IMR-90 (cell line): ENCODE measurements around the gene ZNF473. TPM values are rescaled to one million over a fixed set of nuclear protein-coding genes. Genes with fewer than 3 reads are reported as not detected.
"Not testable (repeated sequence)": the region's sequence is repeated elsewhere in the genome, so short reads cannot be mapped to it uniquely, and the experiment has no call there.

Source experiments
- ATAC-seq: fragments of 200-7000 bp; cut with Tn5 transposase; 2 replicates; pipeline ENCODE4 v1.9.1; 2020; ENCODE audit warnings: low read depth, mild to moderate bottlenecking, moderate library complexity
- BruUV-seq: library from RNA; stranded (reverse); fragments of 400-500 nt; replicated peaks from 2 replicates; lab custom pipeline; 2021; lab: Mats Ljungman, UMichigan
- CTCF ChIA-PET: fragments of 300-600 bp; formaldehyde crosslinking; extraction: SDS; loops from one replicate; lab custom pipeline; 2021; ENCODE audit warnings: antibody characterized with exemption; lab: Yijun Ruan, JAX
- POLR2A ChIA-PET: fragments of 300-600 bp; sonication (Branson Sonifier 250); formaldehyde crosslinking; loops from one replicate; lab custom pipeline; 2022; ENCODE audit warnings: antibody characterized with exemption; ENCODE audit not compliant: unreplicated experiment; lab: Charles Lee
- DNase-seq: peaks from one replicate; pipeline ENCODE4 v3.0.0; 2013
- H2AFZ ChIP-seq: replicated peaks from 2 replicates; pipeline ENCODE3; 2013; ENCODE audit warnings: low read length, mild to moderate bottlenecking; ENCODE audit not compliant: poor library complexity
- H2AK5ac ChIP-seq: 2 replicates; pipeline ENCODE4 v1.6.1; 2013; ENCODE audit warnings: low read depth, low read length, inconsistent platforms
- H2AK9ac ChIP-seq: replicated peaks from 2 replicates; pipeline ENCODE3; 2013; ENCODE audit warnings: mild to moderate bottlenecking, low read depth, low read length, moderate library complexity; ENCODE audit not compliant: poor library complexity
- H2BK120ac ChIP-seq: 2 replicates; pipeline ENCODE4 v1.6.1; 2013; ENCODE audit warnings: low read depth, low read length, inconsistent platforms
- H2BK15ac ChIP-seq: 3 replicates; pipeline ENCODE4 v1.6.1; 2013; ENCODE audit warnings: low read depth, low read length, inconsistent platforms
- H2BK20ac ChIP-seq: 2 replicates; pipeline ENCODE4 v1.6.1; 2013; ENCODE audit warnings: low read depth, mild to moderate bottlenecking, inconsistent platforms, low read length, moderate library complexity
- H2BK5ac ChIP-seq: 2 replicates; pipeline ENCODE4 v1.6.1; 2013; ENCODE audit warnings: mild to moderate bottlenecking, low read depth, low read length, inconsistent platforms; ENCODE audit not compliant: poor library complexity, severe bottlenecking
- H3K14ac ChIP-seq: replicated peaks from 2 replicates; pipeline ENCODE4 v1.6.1; 2013; ENCODE audit warnings: low read depth, low read length, inconsistent platforms
- H3K18ac ChIP-seq: 2 replicates; pipeline ENCODE4 v1.6.1; 2013; ENCODE audit warnings: low read depth, low read length, control low read depth
- H3K23ac ChIP-seq: 2 replicates; pipeline ENCODE4 v1.6.1; 2013; ENCODE audit warnings: low read depth, low read length, inconsistent platforms
- H3K27ac ChIP-seq: 2 replicates; pipeline ENCODE4 v1.5.1; 2013; ENCODE audit warnings: mild to moderate bottlenecking, control low read depth, low read length; ENCODE audit not compliant: insufficient read depth
- H3K27me3 ChIP-seq: 2 replicates; pipeline ENCODE4 v1.6.1; 2013; ENCODE audit warnings: low read length; ENCODE audit not compliant: control insufficient read depth, insufficient read depth
- H3K36me3 ChIP-seq: 2 replicates; pipeline ENCODE4 v1.6.1; 2013; ENCODE audit warnings: low read length, mixed read lengths; ENCODE audit not compliant: control insufficient read depth, insufficient read depth
- H3K4ac ChIP-seq: 2 replicates; pipeline ENCODE4 v1.6.1; 2013; ENCODE audit warnings: low read depth, low read length, inconsistent platforms
- H3K4me1 ChIP-seq: 2 replicates; pipeline ENCODE4 v1.6.1; 2013; ENCODE audit warnings: low read length, mixed read lengths; ENCODE audit not compliant: control insufficient read depth, insufficient read depth
- H3K4me2 ChIP-seq: 2 replicates; pipeline ENCODE4 v1.6.1; 2013; ENCODE audit warnings: low read depth, mild to moderate bottlenecking, control low read depth, low read length, moderate library complexity
- H3K4me3 ChIP-seq: 2 replicates; pipeline ENCODE4 v1.5.1; 2013; ENCODE audit warnings: low read depth, mild to moderate bottlenecking, control low read depth, low read length, moderate library complexity; ENCODE audit not compliant: insufficient read depth
- H3K56ac ChIP-seq: 2 replicates; pipeline ENCODE4 v1.6.1; 2013; ENCODE audit warnings: low read length, inconsistent platforms; ENCODE audit not compliant: insufficient read depth; ENCODE audit errors: extremely low read depth
- H3K79me1 ChIP-seq, 2 experiments: 2 replicates each; pipeline ENCODE4 v1.6.1; 2013; ENCODE audit warnings: low read length in 2 of 2, inconsistent platforms in 1 of 2, low read depth in 1 of 2
- H3K9ac ChIP-seq: 2 replicates; pipeline ENCODE4 v1.6.1; 2013; ENCODE audit warnings: low read depth, low read length, control low read depth
- H3K9me1 ChIP-seq: 2 replicates; pipeline ENCODE4 v1.6.1; 2013; ENCODE audit warnings: low read length, inconsistent platforms; ENCODE audit not compliant: insufficient read depth
- H3K9me3 ChIP-seq: 2 replicates; pipeline ENCODE4 v1.6.1; 2013; ENCODE audit warnings: low read length; ENCODE audit not compliant: control insufficient read depth, insufficient read depth
- H4K20me1 ChIP-seq: 2 replicates; pipeline ENCODE4 v1.6.1; 2013; ENCODE audit warnings: low read length, inconsistent platforms; ENCODE audit not compliant: insufficient read depth
- H4K5ac ChIP-seq: 2 replicates; pipeline ENCODE4 v1.6.1; 2013; ENCODE audit warnings: mild to moderate bottlenecking, low read depth, low read length, control low read depth
- H4K8ac ChIP-seq, 2 experiments: 2 replicates each; pipeline ENCODE4 v1.6.1; 2013; ENCODE audit warnings: low read depth in 2 of 2, low read length in 2 of 2, control low read depth in 1 of 2, inconsistent platforms in 1 of 2
- H4K91ac ChIP-seq: 2 replicates; pipeline ENCODE4 v1.6.1; 2013; ENCODE audit warnings: low read depth, low read length, inconsistent platforms; ENCODE audit not compliant: insufficient read depth
- WGBS, 2 experiments: methylation state at CpG; one replicate each; pipeline versions ENCODE4 v1.1.5 to v1.1.7; 2013; ENCODE audit warnings: missing lambda C conversion rate in 2 of 2; ENCODE audit not compliant: insufficient read length in 1 of 2; ENCODE audit errors: extremely low coverage in 2 of 2; 5-methylcytosine and 5-hydroxymethylcytosine counted together
- dilution Hi-C: fragments of 300-500 bp; cut with HindIII; formaldehyde crosslinking; loops from one replicate; pipeline ENCODE4 v1.14.3; 2018; ENCODE audit warnings: low sequenced_read_pairs; ENCODE audit not compliant: unreplicated experiment
- in situ Hi-C: fragments of 300-500 bp; cut with MboI; formaldehyde crosslinking; loops from 3 replicates; pipeline ENCODE4 v1.14.3; 2019; ENCODE audit warnings: low sequenced_read_pairs, inconsistent platforms, mixed read lengths
- intact Hi-C: fragments of 100-400 bp; cut with micrococcal nuclease; formaldehyde crosslinking; loops from 2 replicates; pipeline ENCODE4 v1.10.0; 2022
- polyA plus RNA-seq, 3 experiments: library from polyadenylated mRNA; depleted of rRNA; stranded (reverse); fragments of >200 nt; gene quantifications; 2 replicates each; pipeline ENCODE4 v1.2.3, GENCODE V29; 2012; ENCODE audit warnings: low replicate concordance in 1 of 3
- total RNA-seq: library from RNA; depleted of rRNA; stranded (reverse); fragments of >200 nt; gene quantifications from 2 replicates; pipeline ENCODE4 v1.2.3, GENCODE V29; 2012

ZNF473 gene
- total and polyA plus RNA-seq, 2 of the 4 experiments (the other 2 are of a cell fraction): 4.5 to 13.3 TPM

DNA sequence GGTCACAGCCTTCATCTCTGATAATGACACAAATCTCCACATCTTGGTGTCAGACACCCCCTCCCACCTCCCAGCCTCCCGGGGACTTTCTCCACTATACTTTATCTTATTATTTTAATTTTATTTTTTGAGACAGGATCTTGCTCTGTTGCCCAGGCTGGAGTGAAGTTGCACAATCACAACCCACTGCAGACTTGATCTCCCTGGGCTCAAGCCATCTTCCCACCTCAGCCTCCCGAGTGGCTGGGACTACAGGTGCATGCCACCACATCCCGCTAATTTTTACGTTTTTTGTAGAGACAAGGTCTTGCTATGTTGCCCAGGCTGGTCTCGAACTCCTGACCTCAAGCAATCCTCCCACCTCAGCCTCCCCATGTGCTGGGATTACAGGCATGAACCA, 42.6 kb downstream of the ZNF473 start:
- H3K27me3 ChIP-seq, H4K91ac ChIP-seq, H2BK15ac ChIP-seq, H3K27ac ChIP-seq, DNase-seq, H3K4me2 ChIP-seq, H3K36me3 ChIP-seq, H3K4me1 ChIP-seq, H3K9me3 ChIP-seq, H2BK20ac ChIP-seq, H3K4me3 ChIP-seq, H2AK9ac ChIP-seq, H3K9me1 ChIP-seq, H3K79me1 ChIP-seq, in situ Hi-C loops, dilution Hi-C loops, intact Hi-C loops, H3K9ac ChIP-seq, H4K8ac ChIP-seq, H3K23ac ChIP-seq, H2BK5ac ChIP-seq, ATAC-seq, BruUV-seq, H3K56ac ChIP-seq, H2AFZ ChIP-seq, H2BK120ac ChIP-seq, H3K4ac ChIP-seq, H3K14ac ChIP-seq, H4K5ac ChIP-seq, H3K18ac ChIP-seq, H4K20me1 ChIP-seq, CTCF ChIA-PET, H2AK5ac ChIP-seq: not testable (repeated sequence)
- POLR2A ChIA-PET: interaction anchor here (0.6 kb wide), 1 partner anchor 150 kb away, joined by 9 read pairs; no protein-coding TSS in a partner anchor
- 80% methylated on average over 1 of the region's 5 CpGs; no CpG with 5 or more reads in 1 of the 2 experiments for WGBS, 2 experiments

DNA sequence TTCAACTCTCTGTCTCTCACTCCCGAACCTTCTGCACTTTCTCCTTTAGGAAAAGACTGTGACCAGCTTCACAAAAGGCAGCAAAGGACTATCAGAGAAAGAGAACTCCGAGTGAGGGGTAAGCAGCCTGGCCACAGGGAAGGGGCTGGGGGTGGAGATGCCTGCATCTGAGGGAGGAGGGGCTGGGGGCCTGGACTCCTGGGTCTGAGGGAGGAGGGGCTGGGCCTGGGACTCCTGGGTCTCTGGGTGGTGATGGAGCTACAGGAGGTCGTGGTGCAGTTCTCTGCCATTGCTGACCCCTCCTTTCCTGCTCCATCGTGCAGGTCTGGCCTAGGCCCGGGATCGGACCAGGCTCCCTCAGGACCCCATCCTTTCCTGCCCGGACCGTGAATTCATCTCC, 49.3 kb downstream of the ZNF473 start:
- H3K9me3 ChIP-seq, H2BK20ac ChIP-seq, H4K20me1 ChIP-seq, H3K18ac ChIP-seq, H3K27me3 ChIP-seq, CTCF ChIA-PET, H3K14ac ChIP-seq, POLR2A ChIA-PET, H3K79me1 ChIP-seq, H2AK9ac ChIP-seq, BruUV-seq, H3K27ac ChIP-seq, H3K23ac ChIP-seq, H2BK120ac ChIP-seq, H3K4ac ChIP-seq, H3K36me3 ChIP-seq, H3K9ac ChIP-seq, H2BK5ac ChIP-seq, H4K8ac ChIP-seq, in situ Hi-C loops, H2AFZ ChIP-seq, H3K4me3 ChIP-seq, ATAC-seq, H3K56ac ChIP-seq, H2AK5ac ChIP-seq, intact Hi-C loops, H3K9me1 ChIP-seq, H3K4me2 ChIP-seq, H3K4me1 ChIP-seq, DNase-seq, dilution Hi-C loops, H4K5ac ChIP-seq, H2BK15ac ChIP-seq, H4K91ac ChIP-seq: not testable (repeated sequence)
- WGBS, 2 experiments: no CpG with 5 or more reads among the region's 8 CpGs
